IMR-90 (cell line): Measurements from ENCODE around the gene SHISAL1. TPM values are rescaled to one million over a fixed set of nuclear protein-coding genes. Genes with fewer than 3 reads are reported as not detected.
A peak's percentile ranks its signal among the peaks of the same experiment; 100 is the strongest.

ENCODE experiments used
- ATAC-seq: fragments of 200-7000 bp; cut with Tn5 transposase; 2 replicates; pipeline ENCODE4 v1.9.1; 2020; ENCODE audit warnings: low read depth, mild to moderate bottlenecking, moderate library complexity
- BruUV-seq: library from RNA; stranded (reverse); fragments of 400-500 nt; replicated peaks from 2 replicates; lab custom pipeline; 2021; lab: Mats Ljungman, UMichigan
- CTCF ChIA-PET: fragments of 300-600 bp; formaldehyde crosslinking; extraction: SDS; loops from one replicate; lab custom pipeline; 2021; ENCODE audit warnings: antibody characterized with exemption; lab: Yijun Ruan, JAX
- POLR2A ChIA-PET: fragments of 300-600 bp; sonication (Branson Sonifier 250); formaldehyde crosslinking; loops from one replicate; lab custom pipeline; 2022; ENCODE audit warnings: antibody characterized with exemption; ENCODE audit not compliant: unreplicated experiment; lab: Charles Lee
- DNase-seq: peaks from one replicate; pipeline ENCODE4 v3.0.0; 2013
- H2AFZ ChIP-seq: replicated peaks from 2 replicates; pipeline ENCODE3; 2013; ENCODE audit warnings: low read length, mild to moderate bottlenecking; ENCODE audit not compliant: poor library complexity
- H2AK5ac ChIP-seq: 2 replicates; pipeline ENCODE4 v1.6.1; 2013; ENCODE audit warnings: low read depth, low read length, inconsistent platforms
- H2AK9ac ChIP-seq: replicated peaks from 2 replicates; pipeline ENCODE3; 2013; ENCODE audit warnings: mild to moderate bottlenecking, low read depth, low read length, moderate library complexity; ENCODE audit not compliant: poor library complexity
- H2BK120ac ChIP-seq: 2 replicates; pipeline ENCODE4 v1.6.1; 2013; ENCODE audit warnings: low read depth, low read length, inconsistent platforms
- H2BK15ac ChIP-seq: 3 replicates; pipeline ENCODE4 v1.6.1; 2013; ENCODE audit warnings: low read depth, low read length, inconsistent platforms
- H2BK20ac ChIP-seq: 2 replicates; pipeline ENCODE4 v1.6.1; 2013; ENCODE audit warnings: low read depth, mild to moderate bottlenecking, inconsistent platforms, low read length, moderate library complexity
- H2BK5ac ChIP-seq: 2 replicates; pipeline ENCODE4 v1.6.1; 2013; ENCODE audit warnings: mild to moderate bottlenecking, low read depth, low read length, inconsistent platforms; ENCODE audit not compliant: poor library complexity, severe bottlenecking
- H3K14ac ChIP-seq: replicated peaks from 2 replicates; pipeline ENCODE4 v1.6.1; 2013; ENCODE audit warnings: low read depth, low read length, inconsistent platforms
- H3K18ac ChIP-seq: 2 replicates; pipeline ENCODE4 v1.6.1; 2013; ENCODE audit warnings: low read depth, low read length, control low read depth
- H3K23ac ChIP-seq: 2 replicates; pipeline ENCODE4 v1.6.1; 2013; ENCODE audit warnings: low read depth, low read length, inconsistent platforms
- H3K27ac ChIP-seq: 2 replicates; pipeline ENCODE4 v1.5.1; 2013; ENCODE audit warnings: mild to moderate bottlenecking, control low read depth, low read length; ENCODE audit not compliant: insufficient read depth
- H3K27me3 ChIP-seq: 2 replicates; pipeline ENCODE4 v1.6.1; 2013; ENCODE audit warnings: low read length; ENCODE audit not compliant: control insufficient read depth, insufficient read depth
- H3K36me3 ChIP-seq: 2 replicates; pipeline ENCODE4 v1.6.1; 2013; ENCODE audit warnings: low read length, mixed read lengths; ENCODE audit not compliant: control insufficient read depth, insufficient read depth
- H3K4ac ChIP-seq: 2 replicates; pipeline ENCODE4 v1.6.1; 2013; ENCODE audit warnings: low read depth, low read length, inconsistent platforms
- H3K4me1 ChIP-seq: 2 replicates; pipeline ENCODE4 v1.6.1; 2013; ENCODE audit warnings: low read length, mixed read lengths; ENCODE audit not compliant: control insufficient read depth, insufficient read depth
- H3K4me2 ChIP-seq: 2 replicates; pipeline ENCODE4 v1.6.1; 2013; ENCODE audit warnings: low read depth, mild to moderate bottlenecking, control low read depth, low read length, moderate library complexity
- H3K4me3 ChIP-seq: 2 replicates; pipeline ENCODE4 v1.5.1; 2013; ENCODE audit warnings: low read depth, mild to moderate bottlenecking, control low read depth, low read length, moderate library complexity; ENCODE audit not compliant: insufficient read depth
- H3K56ac ChIP-seq: 2 replicates; pipeline ENCODE4 v1.6.1; 2013; ENCODE audit warnings: low read length, inconsistent platforms; ENCODE audit not compliant: insufficient read depth; ENCODE audit errors: extremely low read depth
- H3K79me1 ChIP-seq, 2 experiments: 2 replicates each; pipeline ENCODE4 v1.6.1; 2013; ENCODE audit warnings: low read length in 2 of 2, inconsistent platforms in 1 of 2, low read depth in 1 of 2
- H3K9ac ChIP-seq: 2 replicates; pipeline ENCODE4 v1.6.1; 2013; ENCODE audit warnings: low read depth, low read length, control low read depth
- H3K9me1 ChIP-seq: 2 replicates; pipeline ENCODE4 v1.6.1; 2013; ENCODE audit warnings: low read length, inconsistent platforms; ENCODE audit not compliant: insufficient read depth
- H3K9me3 ChIP-seq: 2 replicates; pipeline ENCODE4 v1.6.1; 2013; ENCODE audit warnings: low read length; ENCODE audit not compliant: control insufficient read depth, insufficient read depth
- H4K20me1 ChIP-seq: 2 replicates; pipeline ENCODE4 v1.6.1; 2013; ENCODE audit warnings: low read length, inconsistent platforms; ENCODE audit not compliant: insufficient read depth
- H4K5ac ChIP-seq: 2 replicates; pipeline ENCODE4 v1.6.1; 2013; ENCODE audit warnings: mild to moderate bottlenecking, low read depth, low read length, control low read depth
- H4K8ac ChIP-seq, 2 experiments: 2 replicates each; pipeline ENCODE4 v1.6.1; 2013; ENCODE audit warnings: low read depth in 2 of 2, low read length in 2 of 2, control low read depth in 1 of 2, inconsistent platforms in 1 of 2
- H4K91ac ChIP-seq: 2 replicates; pipeline ENCODE4 v1.6.1; 2013; ENCODE audit warnings: low read depth, low read length, inconsistent platforms; ENCODE audit not compliant: insufficient read depth
- BHLHE40 ChIP-seq: fragments of 150-350 bp; IDR thresholded peaks from 2 replicates; pipeline ENCODE4 v1.6.1; 2016; ENCODE audit warnings: mild to moderate bottlenecking, low read depth, low read length
- CEBPB ChIP-seq: IDR thresholded peaks from 2 replicates; pipeline ENCODE4 v1.6.1; 2012; ENCODE audit warnings: low read depth, low read length, improper control_type of control experiment
- CHD1 ChIP-seq: IDR thresholded peaks from 2 replicates; pipeline ENCODE4 v1.6.1; 2012; ENCODE audit warnings: low read depth, low read length, improper control_type of control experiment
- ELK1 ChIP-seq: fragments of 150-350 bp; IDR thresholded peaks from 2 replicates; pipeline ENCODE4 v1.6.1; 2016; ENCODE audit warnings: low read depth, mild to moderate bottlenecking, low read length, moderate library complexity, borderline replicate concordance
- FOS ChIP-seq: fragments of 150-350 bp; IDR thresholded peaks from 2 replicates; pipeline ENCODE4 v1.6.1; 2016; ENCODE audit warnings: low read depth, low read length
- MAFK ChIP-seq: IDR thresholded peaks from 2 replicates; pipeline ENCODE4 v1.6.1; 2012; ENCODE audit warnings: low read depth, low read length, improper control_type of control experiment
- MAZ ChIP-seq: IDR thresholded peaks from 2 replicates; pipeline ENCODE4 v1.6.1; 2012; ENCODE audit warnings: low read depth, mild to moderate bottlenecking, low read length, improper control_type of control experiment, moderate library complexity, borderline replicate concordance
- MXI1 ChIP-seq: IDR thresholded peaks from 2 replicates; pipeline ENCODE4 v1.6.1; 2012; ENCODE audit warnings: low read depth, mild to moderate bottlenecking, low read length, moderate library complexity, borderline replicate concordance
- NFE2L2 ChIP-seq: fragments of 150-350 bp; IDR thresholded peaks from 2 replicates; pipeline ENCODE4 v1.6.1; 2016; ENCODE audit warnings: low read depth, mild to moderate bottlenecking, low read length
- POLR2A ChIP-seq: IDR thresholded peaks from 2 replicates; pipeline ENCODE4 v1.6.1; 2012; ENCODE audit warnings: mild to moderate bottlenecking, low read depth, low read length
- RAD21 ChIP-seq: IDR thresholded peaks from 2 replicates; pipeline ENCODE4 v1.6.1; 2012; ENCODE audit warnings: low read length, improper control_type of control experiment
- RCOR1 ChIP-seq: IDR thresholded peaks from 2 replicates; pipeline ENCODE4 v1.6.1; 2012; ENCODE audit warnings: mild to moderate bottlenecking, low read length, improper control_type of control experiment; ENCODE audit not compliant: insufficient replicate concordance
- RFX5 ChIP-seq: IDR thresholded peaks from 2 replicates; pipeline ENCODE4 v1.8.0; 2012; ENCODE audit warnings: low read depth, mild to moderate bottlenecking, low read length, moderate library complexity
- SMC3 ChIP-seq: fragments of 150-350 bp; IDR thresholded peaks from 2 replicates; pipeline ENCODE4 v1.6.1; 2016; ENCODE audit warnings: low read depth, mild to moderate bottlenecking, antibody characterized with exemption, low read length, moderate library complexity
- WGBS, 2 experiments: methylation state at CpG; one replicate each; pipeline versions ENCODE4 v1.1.5 to v1.1.7; 2013; ENCODE audit warnings: missing lambda C conversion rate in 2 of 2; ENCODE audit not compliant: insufficient read length in 1 of 2; ENCODE audit errors: extremely low coverage in 2 of 2; 5-methylcytosine and 5-hydroxymethylcytosine counted together
- dilution Hi-C: fragments of 300-500 bp; cut with HindIII; formaldehyde crosslinking; loops from one replicate; pipeline ENCODE4 v1.14.3; 2018; ENCODE audit warnings: low sequenced_read_pairs; ENCODE audit not compliant: unreplicated experiment
- in situ Hi-C: fragments of 300-500 bp; cut with MboI; formaldehyde crosslinking; loops from 3 replicates; pipeline ENCODE4 v1.14.3; 2019; ENCODE audit warnings: low sequenced_read_pairs, inconsistent platforms, mixed read lengths
- intact Hi-C: fragments of 100-400 bp; cut with micrococcal nuclease; formaldehyde crosslinking; loops from 2 replicates; pipeline ENCODE4 v1.10.0; 2022
- polyA plus RNA-seq, 3 experiments: library from polyadenylated mRNA; depleted of rRNA; stranded (reverse); fragments of >200 nt; gene quantifications; 2 replicates each; pipeline ENCODE4 v1.2.3, GENCODE V29; 2012; ENCODE audit warnings: low replicate concordance in 1 of 3
- total RNA-seq: library from RNA; depleted of rRNA; stranded (reverse); fragments of >200 nt; gene quantifications from 2 replicates; pipeline ENCODE4 v1.2.3, GENCODE V29; 2012
- TF ChIP-seq, protein P1 (sequence below): fragments of 150-350 bp; IDR thresholded peaks from 2 replicates; pipeline ENCODE4 v1.6.1; 2017; ENCODE audit warnings: mild to moderate bottlenecking, antibody characterized with exemption, low read length, low read depth
- TF ChIP-seq, protein P2 (sequence below): conservative IDR thresholded peaks from 2 replicates; pipeline ENCODE4 v1.5.1; 2012; ENCODE audit warnings: mild to moderate bottlenecking, low read depth, low read length, improper control_type of control experiment

The SHISAL1 gene
- total and polyA plus RNA-seq, 2 of the 4 experiments (the other 2 are of a cell fraction), result 1.0 to 1.4 TPM

GRCh38 chr22:44347080-44347479 is 34.3 kb upstream of the SHISAL1 start:
- H3K14ac ChIP-seq, result no peak overlapping the region
- ATAC-seq (peak; percentile 60), DNase-seq (peak; percentile 48)
- H3K9ac ChIP-seq, result no peak overlapping the region
- intact Hi-C loops (no loop called here), dilution Hi-C loops (no loop called here), in situ Hi-C loops (no loop called here)
- WGBS, 2 experiments, result 70% methylated on average over 4 of the region's 10 CpGs; no CpG with 5 or more reads in 1 of the 2 experiments
- no peak overlapping the region for H3K56ac ChIP-seq
- H3K27me3 ChIP-seq, result peaks cover 7% of the 10 kb centered on the region
- H3K9me1 ChIP-seq, result peaks cover 3% of the 10 kb centered on the region; the same call in 1 of the 2 replicates
- H2AFZ ChIP-seq, result peak overlapping the region; percentile 58
- peak overlapping the region; percentile 19; the same call in 1 of the 2 replicates for H4K91ac ChIP-seq
- TF ChIP-seq RAD21 (peak; percentile 29; the same call in 1 of the 2 replicates), BHLHE40 (peak; percentile 45; the same call in 1 of the 2 replicates), CEBPB (no peak), POLR2A (no peak), CHD1 (no peak), MAZ (no peak), MXI1 (no peak), FOS (peak; percentile 39; the same call in 1 of the 2 replicates), ELK1 (no peak), RFX5 (no peak), NFE2L2 (no peak), SMC3 (no peak), MAFK (no peak), RCOR1 (no peak)
- TF ChIP-seq, protein P1, sequence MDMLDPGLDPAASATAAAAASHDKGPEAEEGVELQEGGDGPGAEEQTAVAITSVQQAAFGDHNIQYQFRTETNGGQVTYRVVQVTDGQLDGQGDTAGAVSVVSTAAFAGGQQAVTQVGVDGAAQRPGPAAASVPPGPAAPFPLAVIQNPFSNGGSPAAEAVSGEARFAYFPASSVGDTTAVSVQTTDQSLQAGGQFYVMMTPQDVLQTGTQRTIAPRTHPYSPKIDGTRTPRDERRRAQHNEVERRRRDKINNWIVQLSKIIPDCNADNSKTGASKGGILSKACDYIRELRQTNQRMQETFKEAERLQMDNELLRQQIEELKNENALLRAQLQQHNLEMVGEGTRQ, result no peak
- TF ChIP-seq, protein P2, sequence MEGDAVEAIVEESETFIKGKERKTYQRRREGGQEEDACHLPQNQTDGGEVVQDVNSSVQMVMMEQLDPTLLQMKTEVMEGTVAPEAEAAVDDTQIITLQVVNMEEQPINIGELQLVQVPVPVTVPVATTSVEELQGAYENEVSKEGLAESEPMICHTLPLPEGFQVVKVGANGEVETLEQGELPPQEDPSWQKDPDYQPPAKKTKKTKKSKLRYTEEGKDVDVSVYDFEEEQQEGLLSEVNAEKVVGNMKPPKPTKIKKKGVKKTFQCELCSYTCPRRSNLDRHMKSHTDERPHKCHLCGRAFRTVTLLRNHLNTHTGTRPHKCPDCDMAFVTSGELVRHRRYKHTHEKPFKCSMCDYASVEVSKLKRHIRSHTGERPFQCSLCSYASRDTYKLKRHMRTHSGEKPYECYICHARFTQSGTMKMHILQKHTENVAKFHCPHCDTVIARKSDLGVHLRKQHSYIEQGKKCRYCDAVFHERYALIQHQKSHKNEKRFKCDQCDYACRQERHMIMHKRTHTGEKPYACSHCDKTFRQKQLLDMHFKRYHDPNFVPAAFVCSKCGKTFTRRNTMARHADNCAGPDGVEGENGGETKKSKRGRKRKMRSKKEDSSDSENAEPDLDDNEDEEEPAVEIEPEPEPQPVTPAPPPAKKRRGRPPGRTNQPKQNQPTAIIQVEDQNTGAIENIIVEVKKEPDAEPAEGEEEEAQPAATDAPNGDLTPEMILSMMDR, result no peak
- no TSS peak for BruUV-seq
- H3K4me1 ChIP-seq, result peaks cover 23% of the 10 kb centered on the region
- H3K18ac ChIP-seq, result 0 out of 2 replicates have a peak overlapping the region, but pooled peaks have one; percentile 19
- H2AK5ac ChIP-seq, result peak overlapping the region; percentile 94
- POLR2A ChIA-PET, result no interaction called here
- H2BK5ac ChIP-seq, result no peak overlapping the region
- peak overlapping the region; percentile 39; the same call in 1 of the 2 replicates for H2BK120ac ChIP-seq
- 0 out of 3 replicates have a peak overlapping the region, but pooled peaks have one; percentile 25 for H2BK15ac ChIP-seq
- no peak overlapping the region for H3K4me3 ChIP-seq
- H4K8ac ChIP-seq, result no peak overlapping the region
- H3K79me1 ChIP-seq, result no peaks in the 10 kb centered on the region
- H2AK9ac ChIP-seq, result no peak overlapping the region
- no peak overlapping the region for H2BK20ac ChIP-seq
- no peaks in the 10 kb centered on the region for H3K9me3 ChIP-seq
- H3K4ac ChIP-seq, result peak overlapping the region; percentile 19; the same call in 1 of the 2 replicates
- H4K5ac ChIP-seq, result no peak overlapping the region; the same call in 1 of the 2 replicates
- peak overlapping the region; percentile 38; the same call in 1 of the 2 replicates for H3K4me2 ChIP-seq
- peaks cover 4% of the 10 kb centered on the region; the same call in 1 of the 2 replicates for H4K20me1 ChIP-seq
- H3K27ac ChIP-seq, result no peak overlapping the region
- no peak overlapping the region for H3K23ac ChIP-seq
- H3K36me3 ChIP-seq, result no peaks in the 10 kb centered on the region
- CTCF ChIA-PET, result no interaction called here
